Adrenal gland (tissue), 12 donors: ENCODE data around the gene CAMK2N2. TPM values are rescaled to one million over a fixed set of nuclear protein-coding genes. Genes with fewer than 3 reads are reported as not detected.

ENCODE experiments used
- DNase-seq, 7 donors: peaks; one replicate each; pipeline ENCODE4 v3.0.0-alpha.2; 2019 to 2020
- H3K27ac ChIP-seq, 5 donors: fragments of 200-600 bp; sonication (generic) in 4 of 5; 1 replicate in 3 of 5; 2 replicates in 2 of 5; pipeline versions ENCODE4 v1.5.1 to v1.8.0; 2016 to 2020; ENCODE audit warnings: mild to moderate bottlenecking in 1 of 5
- H3K27me3 ChIP-seq: fragments of 200-600 bp; 2 replicates; pipeline ENCODE4 v1.8.0; 2021
- H3K36me3 ChIP-seq, 2 donors: fragments of 200-600 bp; replicated peaks in 1 of 2; 1 replicate in 1 of 2; 2 replicates in 1 of 2; pipeline versions ENCODE4 v1.5.1 to v1.8.0; 2018 to 2022
- H3K4me1 ChIP-seq, 2 donors: fragments of 200-600 bp; replicated peaks in 1 of 2; 1 replicate in 1 of 2; 2 replicates in 1 of 2; pipeline versions ENCODE4 v1.5.1 to v1.8.0; 2018 to 2021
- H3K4me3 ChIP-seq, 4 donors: fragments of 200-600 bp; sonication (generic) in 3 of 4; one replicate each; pipeline ENCODE4 v1.5.1; 2016 to 2018
- H3K9me3 ChIP-seq, 3 donors: fragments of 200-600 bp; sonication (generic) in 1 of 3; replicated peaks in 1 of 3; 1 replicate in 2 of 3; 2 replicates in 1 of 3; pipeline versions ENCODE4 v1.5.1 to v1.8.0; 2016 to 2021
- CTCF ChIP-seq, 6 experiments: fragments of 450-650 bp in 4 of 6; fragments of 200-600 bp in 2 of 6; sonication (generic) in 1 of 6; IDR thresholded peaks; 1 replicate in 5 of 6; 2 replicates in 1 of 6; pipeline versions ENCODE4 v1.5.1 to v1.8.0; 2016 to 2021; ENCODE audit warnings: antibody characterized with exemption in 6 of 6, mild to moderate bottlenecking in 2 of 6, moderate library complexity in 1 of 6
- POLR2A ChIP-seq, 2 donors: fragments of 450-650 bp; IDR thresholded peaks; one replicate each; pipeline ENCODE4 v1.6.1; 2017; ENCODE audit warnings: antibody characterized with exemption in 2 of 2, mild to moderate bottlenecking in 2 of 2, moderate library complexity in 1 of 2
- WGBS, 4 donors: extraction: QIAGEN DNeasy Blood & Tissue Kit in 2 of 4; methylation state at CpG; one replicate each; pipeline versions ENCODE4 v1.1.5 to v1.1.7; 2013 to 2017; 5-methylcytosine and 5-hydroxymethylcytosine counted together
- intact Hi-C, 2 donors: fragments of 100-400 bp; cut with DNase I; formaldehyde crosslinking; loops; one replicate each; pipeline versions ENCODE4 v1.14.1 to v1.15.0; 2022 to 2023
- polyA plus RNA-seq, 3 donors: library from polyadenylated mRNA; stranded (reverse); fragments of 200-250 nt in 2 of 3; fragments of 350-450 nt in 1 of 3; fragmentation: Illumina TruSeq in 1 of 3; extraction: RNeasy Lipid Tissue Mini Kit (QIAGEN cat#74804) in 1 of 3; gene quantifications; one replicate each; pipeline ENCODE4 v1.2.3, GENCODE V29; 2013 to 2014
- total RNA-seq, 9 donors: library from RNA; depleted of rRNA in 4 of 9; stranded (reverse); fragments of >200 nt in 4 of 9; fragments of 120-200 nt in 1 of 9; fragmentation: NEBNext Ultra II Directional in 1 of 9; extraction: Animal tissue kit (Norgen Biotek cat#: 25700) in 1 of 9; gene quantifications; one replicate each; pipeline versions ENCODE4 v1.1.0 to v1.2.4, GENCODE V29; 2013 to 2023
- donor health status: healthy with polysubstance abuse.
- donor health status: Bipolar disorder and iron deficiency.
- donor health status: DM: yes; HTN: yes; CAD: no.
- donor health status: DM: no; HTN: no; CAD: no.
- donor health status: DM: no; HTN: no; CAD: no.
- donor health status: DM: yes; HTN: yes; CAD: no.

The CAMK2N2 gene
- total and polyA plus RNA-seq, 12 donors, result 0.47 to 39.3 (median 7.2) TPM; not detected in 2

GRCh38 chr3:184257083-184257915, 4.1 kb downstream of the CAMK2N2 start:
- intact Hi-C loops, result no loop called here
- DNase-seq, result no peak
- no peak for TF ChIP-seq CTCF (IDR thresholded peaks at IDR 0.05)
- TF ChIP-seq POLR2A (IDR thresholded peaks at IDR 0.05), result no peak
- H3K27ac ChIP-seq, result no peak overlapping the region
- WGBS, 4 donors, result 92 to 95% (median 93%) methylated on average over 16 to 23 of the region's 23 CpGs
- H3K4me3 ChIP-seq, result no peak overlapping the region
- H3K27me3 ChIP-seq, result no peaks in the 10 kb centered on the region
- H3K36me3 ChIP-seq, result no peaks in the 10 kb centered on the region
- H3K9me3 ChIP-seq, result no peaks in the 10 kb centered on the region
- peaks cover 19 to 22% of the 10 kb centered on the region in 2 donors for H3K4me1 ChIP-seq

DNA sequence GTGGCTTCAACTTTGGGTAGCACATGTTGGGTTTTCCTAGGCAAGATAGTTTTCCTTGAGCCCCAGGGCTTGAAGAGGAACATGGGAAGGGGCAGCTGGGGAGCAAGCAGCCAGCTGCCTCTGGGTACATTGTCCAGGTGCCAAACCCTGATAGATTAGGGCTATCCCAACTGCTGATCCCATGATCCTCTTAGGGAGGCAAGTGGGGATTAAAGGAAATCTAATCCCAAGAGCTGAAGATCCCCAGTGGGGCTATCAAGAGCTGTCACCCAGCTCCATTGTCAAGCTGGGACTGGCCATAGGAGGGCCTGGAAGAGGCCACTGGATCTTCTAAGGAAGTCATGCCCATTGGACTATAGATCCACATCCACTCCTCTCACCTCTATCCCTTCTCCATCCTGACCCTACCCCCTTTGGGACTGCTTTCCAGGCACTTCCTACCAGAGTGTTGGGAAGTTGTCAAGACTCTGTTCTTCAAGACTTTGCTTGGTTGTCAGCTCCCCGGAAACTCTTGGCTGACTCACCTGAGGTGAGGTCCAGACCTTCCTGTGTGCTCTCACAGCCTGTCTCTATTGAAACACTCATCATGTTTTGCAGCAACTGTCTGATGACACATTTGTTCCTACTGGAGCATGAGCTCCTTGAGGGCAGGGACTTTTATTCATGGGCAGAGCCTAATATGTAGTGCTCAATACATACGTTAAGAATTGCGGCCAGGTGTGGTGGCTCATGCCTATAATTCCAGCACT, 5.9 kb downstream of the CAMK2N2 start:
- intact Hi-C loops, result no loop called here
- Histone ChIP-seq H3K4me1 (peaks cover 7 to 9% of the 10 kb centered on the region in 2 donors), H3K27ac (no peak overlapping the region), H3K27me3 (no peaks in the 10 kb centered on the region), H3K36me3 (no peaks in the 10 kb centered on the region), H3K9me3 (no peaks in the 10 kb centered on the region), H3K4me3 (no peak overlapping the region)
- WGBS, 4 donors, result 90 to 96% (median 93%) methylated on average over 3 of the region's 3 CpGs
- no peak for TF ChIP-seq POLR2A (IDR thresholded peaks at IDR 0.05)
- TF ChIP-seq CTCF (IDR thresholded peaks at IDR 0.05), result no peak
- no peak for DNase-seq

- intact Hi-C loops, result no loop called here
- WGBS, 4 donors, result 14 to 16% (median 14%) methylated on average over 16 to 20 of the region's 20 CpGs
- DNase-seq, result peak; percentile 88 to 97 (median 93)
- H3K36me3 ChIP-seq, result peaks cover 0 to 4% of the 10 kb centered on the region in 2 donors
- TF ChIP-seq POLR2A (IDR thresholded peaks at IDR 0.05) (no peak), CTCF (IDR thresholded peaks at IDR 0.05) (peak; percentile 76 to 93 (median 85))
- H3K9me3 ChIP-seq, result no peaks in the 10 kb centered on the region
- peak overlapping the region in 3 of 4 donors; percentile 52 to 82 (median 76) for H3K4me3 ChIP-seq
- H3K27ac ChIP-seq, result peak overlapping the region in 4 of 5 donors; percentile 22 to 86 (median 55)
- H3K4me1 ChIP-seq, result peaks cover 4 to 15% of the 10 kb centered on the region in 2 donors
- no peaks in the 10 kb centered on the region for H3K27me3 ChIP-seq
Observed at GRCh38 chr3:184250167-184250828, 11.1 kb downstream of the CAMK2N2 start.
